ENCODE data around the gene KCNB1.

Gene KCNB1

GRCh38 chr20:49435639-49436038 lies 46.8 kb downstream of the KCNB1 start:
- no peak for DNase-seq (ENCODE audit: low read depth in 2 of 2)

GRCh38 chr20:49433333-49433732 lies 49.1 kb downstream of the KCNB1 start:
- DNase-seq (ENCODE audit: low read depth in 2 of 2): no peak

- DNase-seq (ENCODE audit: low read depth in 2 of 2): no peak
These were observed 49.9 kb downstream of the KCNB1 start for GRCh38 chr20:49432550-49432949.

GRCh38 chr20:49431329-49431728 lies 51.1 kb downstream of the KCNB1 start:
- DNase-seq (ENCODE audit: low read depth in 2 of 2): no peak

- no peak for DNase-seq (ENCODE audit: low read depth in 2 of 2)
These were observed 52.1 kb downstream of the KCNB1 start for GRCh38 chr20:49430320-49430719.

- DNase-seq (ENCODE audit: low read depth in 2 of 2): no peak
These were observed 54.5 kb downstream of the KCNB1 start for GRCh38 chr20:49427751-49428518.

GRCh38 chr20:49426873-49427272 lies 55.6 kb downstream of the KCNB1 start:
- no peak for DNase-seq (ENCODE audit: low read depth in 2 of 2)

GRCh38 chr20:49426395-49426794 lies 56.1 kb downstream of the KCNB1 start:
- DNase-seq (ENCODE audit: low read depth in 2 of 2): no peak

GRCh38 chr20:49424536-49424935 lies 57.9 kb downstream of the KCNB1 start:
- DNase-seq (ENCODE audit: low read depth in 2 of 2): no peak

GRCh38 chr20:49422161-49422560 lies 60.3 kb downstream of the KCNB1 start:
- DNase-seq (ENCODE audit: low read depth in 2 of 2): no peak

GRCh38 chr20:49420811-49421295 lies 61.6 kb downstream of the KCNB1 start:
- no peak for DNase-seq (ENCODE audit: low read depth in 2 of 2)

- DNase-seq (ENCODE audit: low read depth in 2 of 2): no peak
These were observed 62.2 kb downstream of the KCNB1 start for GRCh38 chr20:49420292-49420691.

GRCh38 chr20:49419785-49420184 lies 62.7 kb downstream of the KCNB1 start:
- no peak for DNase-seq (ENCODE audit: low read depth in 2 of 2)

GRCh38 chr20:49418809-49419208 lies 63.7 kb downstream of the KCNB1 start:
- no peak for DNase-seq (ENCODE audit: low read depth in 2 of 2)

- no peak for DNase-seq (ENCODE audit: low read depth in 2 of 2)
These were observed 64.5 kb downstream of the KCNB1 start for GRCh38 chr20:49417843-49418555.

GRCh38 chr20:49415668-49416044 lies 66.8 kb downstream of the KCNB1 start:
- no peak for DNase-seq (ENCODE audit: low read depth in 2 of 2)

- no peak for DNase-seq (ENCODE audit: low read depth in 2 of 2)
These were observed 67.3 kb downstream of the KCNB1 start for GRCh38 chr20:49415005-49415667.

GRCh38 chr20:49413677-49414076 lies 68.8 kb downstream of the KCNB1 start:
- no peak for DNase-seq (ENCODE audit: low read depth in 2 of 2)

GRCh38 chr20:49412953-49413352 lies 69.5 kb downstream of the KCNB1 start:
- no peak for DNase-seq (ENCODE audit: low read depth in 2 of 2)

GRCh38 chr20:49412254-49412653 lies 70.2 kb downstream of the KCNB1 start:
- DNase-seq (ENCODE audit: low read depth in 2 of 2): no peak

- DNase-seq (ENCODE audit: low read depth in 2 of 2): no peak
These were observed 71.1 kb downstream of the KCNB1 start for GRCh38 chr20:49411221-49411925.

Data from stimulated activated CD4-positive, alpha-beta T cell treated with anti-CD3 and anti-CD28 coated beads, Interleukin-1b, Interleukin-23, amount 100 ng/mL, for 4 hours (primary cell).